NCI-H69 (cell line): ENCODE results near the gene WFDC5.
A peak's percentile ranks its signal among the peaks of the same experiment; 100 is the strongest.

Source experiments
- DNase-seq: peaks from one replicate; lab custom pipeline; 2025; lab: John Stamatoyannopoulos, UW

WFDC5 gene

DNA sequence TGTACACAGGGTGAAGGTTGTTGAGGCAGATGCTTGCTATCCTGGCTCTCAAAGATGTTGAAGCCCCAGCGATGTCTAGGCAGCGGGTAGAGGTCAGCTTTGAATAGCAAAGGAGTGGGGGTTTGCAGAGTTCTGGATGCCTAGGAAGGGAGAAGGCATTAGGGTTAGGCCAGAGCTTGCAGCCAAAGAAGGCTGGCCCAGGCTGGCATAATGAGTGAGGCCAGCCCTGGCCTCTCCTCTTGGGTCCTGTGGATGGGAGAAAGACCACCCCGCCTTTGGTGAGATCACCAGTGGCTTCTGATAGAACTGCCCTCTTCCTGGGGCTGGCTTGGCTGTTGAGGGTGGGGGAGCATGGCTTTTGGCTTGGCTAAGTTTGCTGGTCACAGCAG lies 406 bp upstream of the WFDC5 start:
- no peak for DNase-seq

DNA sequence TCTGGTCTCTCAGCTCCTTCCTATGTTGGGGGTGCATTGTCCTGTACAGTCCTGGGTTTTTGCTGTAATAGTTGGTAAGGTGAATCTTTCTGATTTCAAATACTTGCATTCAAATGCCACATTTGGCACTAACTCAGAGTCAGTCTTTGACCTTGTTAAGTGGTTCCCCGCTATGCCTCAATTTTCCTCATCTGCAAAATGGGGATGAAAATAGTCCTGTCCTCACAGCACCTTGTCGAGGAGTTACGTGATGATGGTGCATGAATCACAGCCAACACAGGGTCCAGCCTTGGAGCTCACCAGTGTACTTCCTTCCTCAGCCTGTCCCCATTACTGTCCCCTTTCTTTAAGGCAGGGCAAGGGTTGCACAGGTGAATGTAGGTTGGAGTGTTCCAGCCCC lies 1.1 kb downstream of the WFDC5 start:
- no peak for DNase-seq

DNA sequence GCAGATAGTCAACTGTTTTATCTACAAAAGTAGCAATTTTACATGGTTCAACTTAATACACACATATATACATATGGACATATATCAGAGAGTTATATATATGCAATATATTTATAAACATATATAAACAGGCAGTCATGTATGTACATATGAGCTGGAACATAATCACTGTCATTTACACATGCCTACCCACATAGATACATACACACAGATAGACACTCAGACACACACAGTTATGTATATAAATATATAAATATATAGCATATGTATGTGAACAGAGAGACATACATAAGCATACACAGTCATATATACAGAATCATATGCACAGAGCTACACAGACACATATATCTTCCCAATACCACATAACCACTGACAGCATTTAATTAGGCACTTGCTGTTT lies 2.2 kb downstream of the WFDC5 start:
- no peak for DNase-seq

DNA sequence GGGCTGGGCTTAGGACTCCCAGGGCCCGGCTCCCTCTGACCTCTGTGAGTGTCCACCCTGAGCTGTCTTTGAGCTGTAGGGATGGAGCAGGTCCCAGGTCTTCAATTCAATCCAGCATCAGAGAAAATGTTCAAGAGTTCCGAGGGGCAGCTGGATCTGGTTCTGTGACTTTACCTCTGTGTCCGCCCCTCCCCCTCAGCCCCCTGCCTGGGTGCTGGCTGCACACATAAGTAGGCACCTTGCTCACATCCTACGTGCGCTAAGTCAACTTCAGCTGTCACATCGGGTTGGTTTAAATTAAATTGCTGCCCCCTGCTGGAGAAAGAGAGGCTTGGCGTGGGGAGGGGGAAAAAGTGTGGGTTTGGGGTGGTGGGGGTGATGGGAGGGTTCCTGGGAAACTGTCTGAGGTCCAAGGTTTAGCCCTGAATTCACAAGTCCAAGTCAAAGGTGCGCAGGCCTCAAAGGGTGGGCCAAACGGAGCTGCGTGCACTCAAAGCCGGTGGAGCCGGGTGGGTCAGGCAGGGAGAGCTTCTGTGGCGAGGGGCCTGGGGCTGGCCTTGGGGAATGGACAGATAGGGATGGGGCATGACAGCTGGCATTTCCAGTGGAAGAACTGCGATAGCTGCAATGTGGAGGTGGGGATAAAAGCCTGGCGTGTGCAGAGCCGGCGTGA lies 3.0 kb downstream of the WFDC5 start:
- peak; percentile 30 for DNase-seq

DNA sequence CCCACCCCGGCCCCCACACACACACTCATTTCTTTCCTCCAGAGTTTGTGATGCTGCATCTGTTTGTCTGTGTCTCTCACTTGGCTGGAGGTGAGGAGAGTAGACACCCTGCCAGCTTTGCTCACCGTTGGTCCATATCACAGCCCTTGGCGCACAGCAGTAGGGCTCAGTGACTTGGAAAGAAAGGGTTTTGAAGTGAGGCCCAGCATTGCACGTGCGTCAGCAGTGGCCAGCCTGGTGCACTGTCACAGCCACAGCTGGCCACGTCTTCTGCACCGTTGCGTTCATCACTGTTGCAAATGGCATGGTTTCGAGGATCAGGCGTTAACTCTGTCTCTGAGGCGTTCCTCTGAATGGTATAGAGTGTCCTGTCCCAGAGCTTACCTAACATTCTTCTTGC lies 3.7 kb downstream of the WFDC5 start:
- DNase-seq = no peak

DNA sequence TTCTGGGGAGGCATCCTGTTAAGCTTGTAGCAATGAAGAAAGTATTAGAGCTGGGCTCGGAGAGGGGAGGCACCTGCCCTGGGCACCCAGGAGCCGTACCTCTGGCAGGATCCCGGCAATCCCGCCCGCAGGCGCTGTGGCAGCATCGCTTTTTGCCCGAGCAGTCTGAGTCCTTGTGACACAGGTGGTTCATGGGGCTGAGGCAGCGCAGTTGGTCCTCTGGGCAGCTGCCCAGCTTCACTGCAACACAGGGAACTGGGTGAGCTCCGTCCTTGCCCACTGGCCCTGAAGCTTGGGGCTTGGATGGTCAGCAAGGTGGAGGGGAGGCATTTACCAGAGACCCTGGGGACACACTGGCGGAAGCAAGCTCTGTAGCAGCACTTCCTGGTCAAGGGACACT lies 4.7 kb downstream of the WFDC5 start:
- DNase-seq = no peak

DNA sequence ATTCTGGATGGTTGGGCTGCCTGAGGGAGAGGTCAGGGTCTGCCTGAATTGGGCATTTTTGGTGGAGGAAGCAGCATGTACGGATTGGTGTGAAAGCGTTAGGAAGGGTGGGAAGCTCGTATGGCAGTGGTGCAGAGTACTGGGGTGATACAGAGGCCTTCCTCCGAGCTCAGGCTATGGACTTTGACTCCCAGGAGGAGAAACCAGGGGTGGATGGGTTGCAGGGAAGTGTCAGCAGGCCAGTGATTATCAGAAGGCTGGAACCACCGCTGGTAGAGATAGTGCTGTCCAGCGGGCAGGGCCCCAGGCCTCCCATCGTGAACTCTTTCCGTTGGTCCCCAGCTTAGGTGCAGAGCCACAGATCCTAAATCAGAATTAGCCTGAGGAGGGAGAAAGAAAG lies 5.3 kb downstream of the WFDC5 start:
- no peak for DNase-seq

DNA sequence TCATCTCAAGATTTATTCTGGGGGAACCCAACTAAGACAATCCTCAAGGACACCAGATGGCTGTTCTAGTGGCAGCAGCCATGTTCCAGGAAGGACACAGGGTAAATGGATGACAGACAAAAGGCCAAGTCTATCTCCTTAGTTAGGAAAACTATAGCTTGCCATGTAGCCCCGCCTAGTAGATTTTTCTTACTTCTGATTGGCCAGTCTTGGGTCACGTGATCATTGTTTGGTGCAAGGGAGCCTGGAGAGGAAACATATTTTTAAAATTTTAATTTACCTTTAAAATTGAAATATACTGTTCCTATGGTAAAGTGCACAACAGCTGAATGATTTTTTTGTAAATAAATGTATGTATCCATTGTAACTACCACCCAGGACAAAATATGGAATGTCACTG lies 9.7 kb downstream of the WFDC5 start:
- no peak for DNase-seq

DNA sequence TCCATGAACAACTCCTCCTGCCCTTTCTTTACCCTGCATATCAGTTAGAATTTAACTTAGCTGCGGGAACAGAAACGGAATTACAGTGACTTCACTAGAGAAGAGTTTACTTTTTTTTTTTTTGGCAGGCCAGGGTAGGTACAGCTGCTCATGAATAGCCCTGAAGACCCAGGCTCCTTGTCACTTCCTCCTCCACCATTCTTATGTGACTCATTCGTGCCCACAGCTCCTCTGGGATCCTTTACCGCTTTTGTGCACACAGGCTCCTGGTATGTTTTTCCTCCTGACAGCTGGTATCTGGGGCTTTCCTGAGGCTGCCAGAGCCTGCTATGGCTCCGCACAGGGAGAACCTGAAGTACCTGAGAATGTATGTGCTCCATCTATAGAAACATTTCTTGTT lies 10.2 kb downstream of the WFDC5 start:
- DNase-seq = no peak

DNA sequence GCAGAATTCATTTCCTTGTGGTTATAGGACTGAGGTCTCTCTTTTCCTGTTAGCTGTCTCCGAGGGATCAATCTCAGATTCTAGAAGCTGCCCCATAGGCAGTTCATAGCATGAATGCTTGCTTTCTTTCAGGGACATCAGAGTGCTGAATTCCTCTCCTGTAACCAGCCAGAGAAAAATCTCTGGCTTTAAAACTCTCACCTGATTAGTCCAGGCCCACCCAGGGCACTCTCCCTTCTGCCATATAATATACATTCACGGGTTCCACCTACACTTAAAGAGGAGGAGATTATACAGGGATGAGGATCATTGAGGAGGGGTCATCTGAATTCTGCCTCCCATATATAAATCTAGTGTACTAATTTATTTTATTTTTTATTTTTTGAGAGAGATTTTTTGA lies 11.9 kb downstream of the WFDC5 start:
- no peak for DNase-seq

DNA sequence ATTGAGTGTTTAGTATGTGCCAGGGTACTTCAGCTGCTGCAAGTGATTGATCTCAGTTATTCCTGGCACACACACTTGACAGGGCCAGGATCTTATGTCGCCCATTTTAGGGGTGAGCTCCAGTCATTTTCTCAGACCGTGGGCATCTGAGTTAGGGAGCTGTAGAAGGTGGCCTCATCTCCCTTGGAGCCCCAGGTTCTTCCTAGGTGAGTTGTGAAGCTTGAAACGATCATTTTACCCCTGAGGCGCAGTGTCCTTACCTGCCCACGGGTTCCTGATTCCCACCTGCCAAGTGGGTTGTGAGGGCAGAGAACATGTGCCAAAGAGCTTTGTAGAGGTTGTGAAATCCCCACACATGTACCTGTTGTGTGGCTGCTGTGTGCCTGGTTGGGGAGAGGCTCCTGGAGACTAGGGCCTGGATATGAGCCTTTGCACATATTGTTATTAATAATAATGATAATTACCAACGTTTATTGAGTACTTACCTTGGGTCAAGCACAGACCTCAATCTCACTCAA lies 13.6 kb downstream of the WFDC5 start:
- no peak for DNase-seq

DNA sequence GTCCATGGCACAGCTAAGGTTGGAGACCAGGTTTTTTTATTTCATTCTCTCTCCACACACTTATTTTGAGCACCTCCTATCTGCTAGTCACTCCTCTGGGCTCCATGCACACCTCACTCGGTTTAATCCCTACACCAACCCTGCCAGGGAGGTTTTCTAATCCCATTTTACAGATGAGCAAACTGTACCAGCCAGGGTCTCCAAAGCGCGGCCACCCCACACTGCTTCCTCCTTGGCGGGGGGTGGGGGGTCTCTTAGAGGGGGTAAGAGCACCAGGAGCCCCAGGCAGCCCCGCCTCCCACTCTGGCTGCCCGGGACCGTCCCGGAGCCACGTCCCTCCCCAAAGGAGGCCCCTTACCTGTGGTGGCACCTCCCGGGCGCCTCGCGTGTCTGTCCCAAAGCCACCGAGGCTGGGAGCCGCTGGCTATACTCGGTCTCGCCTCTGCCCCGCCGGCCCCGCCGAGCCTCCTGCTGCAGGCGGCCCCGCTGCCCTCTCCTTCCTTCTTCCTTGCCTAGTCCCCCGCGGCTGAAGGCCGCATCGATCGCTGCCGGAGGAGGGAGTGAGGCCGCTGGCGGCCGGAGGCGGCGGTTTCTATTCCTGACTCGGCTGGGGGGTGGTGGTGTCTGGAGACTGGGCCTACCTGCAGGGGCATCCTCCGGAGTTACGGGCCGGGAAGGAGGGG lies 14.3 kb downstream of the WFDC5 start, which contains the start of gene KCNS1:
Gene KCNS1 (minus strand): TSS at position 565 of the 683 bp plus-strand sequence. CDS start 1,891 bp downstream, outside the sequence.
- DNase-seq = peak; percentile 59

DNA sequence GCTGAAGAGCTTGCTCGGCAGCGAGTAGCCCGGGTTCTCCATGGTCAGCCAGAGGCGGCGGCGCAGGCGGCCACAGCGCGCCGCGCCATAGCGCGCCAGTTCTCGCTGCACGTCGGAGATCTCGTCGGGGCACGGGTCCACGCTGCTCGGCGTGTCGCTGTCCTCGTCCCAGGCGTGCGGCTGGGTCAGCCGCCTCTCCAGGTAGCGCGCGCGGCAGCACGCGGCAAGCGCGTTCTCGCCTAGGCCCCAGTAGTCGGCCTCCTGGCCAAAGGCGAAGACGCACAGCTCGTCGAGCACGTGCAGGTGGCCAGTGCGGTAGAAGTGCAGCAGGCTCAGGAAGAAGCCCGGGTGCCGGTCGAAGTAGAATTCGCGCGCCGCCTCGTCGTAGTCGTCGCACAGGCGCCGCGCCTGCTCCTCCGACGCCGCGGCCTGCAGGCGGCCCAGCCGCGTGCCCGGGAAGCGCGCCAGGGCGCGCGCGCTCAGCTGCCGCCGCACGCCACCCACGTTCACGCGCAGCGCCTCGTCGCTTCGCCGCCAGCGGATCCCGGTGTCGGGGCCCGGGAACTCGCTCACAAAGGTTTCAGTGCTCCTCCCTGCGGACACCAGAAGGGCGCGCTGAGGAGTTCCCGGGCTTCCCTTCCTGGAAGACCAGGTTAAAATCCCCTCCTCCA lies 16.7 kb downstream of the WFDC5 start:
- DNase-seq = no peak

DNA sequence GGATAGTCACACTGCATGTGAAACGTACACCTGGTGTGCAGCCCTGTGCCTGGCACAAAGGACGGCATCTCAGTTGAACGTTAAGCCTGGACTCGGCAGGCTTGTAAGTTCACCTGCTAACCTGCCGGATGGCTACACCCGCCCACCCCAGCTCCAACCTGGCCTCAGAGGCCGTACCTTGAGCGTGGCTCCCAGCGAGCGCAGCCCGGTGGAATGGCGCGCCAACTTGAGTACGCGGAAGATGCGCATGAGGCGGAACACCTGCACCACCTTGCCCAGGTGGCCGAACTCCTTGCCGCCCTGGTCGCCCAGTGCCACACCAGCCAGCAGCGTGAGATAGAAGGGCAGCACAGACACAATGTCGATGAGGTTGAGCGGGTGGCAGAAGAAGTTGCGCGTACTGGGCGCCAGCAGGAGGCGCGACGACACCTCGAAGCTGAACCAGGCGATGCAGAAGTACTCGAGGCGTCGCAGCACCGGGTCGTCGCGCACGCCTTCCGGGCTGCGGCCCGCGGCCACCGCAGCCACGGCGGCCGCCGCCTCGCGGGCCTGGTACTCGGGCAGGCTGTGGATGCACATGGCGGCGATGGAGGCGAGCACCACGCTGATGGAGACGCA lies 17.4 kb downstream of the WFDC5 start:
- DNase-seq = no peak

DNA sequence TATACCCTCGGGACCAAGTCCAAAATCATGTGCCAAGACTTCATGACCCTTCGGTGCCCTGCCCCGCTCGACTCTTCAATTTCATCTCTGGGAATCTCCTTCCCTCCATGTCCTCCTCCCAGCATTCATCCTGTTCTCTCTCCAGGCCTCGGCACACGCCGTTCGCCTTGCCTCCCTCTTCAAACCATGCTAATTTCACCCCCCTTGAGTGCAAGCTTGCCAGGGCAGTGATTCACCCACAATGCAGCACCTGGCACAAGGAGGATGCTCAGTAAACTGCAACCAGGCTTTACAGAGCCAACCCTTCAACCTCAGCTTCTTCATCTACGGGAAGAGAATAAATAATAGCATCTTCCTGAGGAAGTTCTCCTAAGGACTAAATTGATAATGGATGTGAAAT lies 18.2 kb downstream of the WFDC5 start:
- no peak for DNase-seq

DNA sequence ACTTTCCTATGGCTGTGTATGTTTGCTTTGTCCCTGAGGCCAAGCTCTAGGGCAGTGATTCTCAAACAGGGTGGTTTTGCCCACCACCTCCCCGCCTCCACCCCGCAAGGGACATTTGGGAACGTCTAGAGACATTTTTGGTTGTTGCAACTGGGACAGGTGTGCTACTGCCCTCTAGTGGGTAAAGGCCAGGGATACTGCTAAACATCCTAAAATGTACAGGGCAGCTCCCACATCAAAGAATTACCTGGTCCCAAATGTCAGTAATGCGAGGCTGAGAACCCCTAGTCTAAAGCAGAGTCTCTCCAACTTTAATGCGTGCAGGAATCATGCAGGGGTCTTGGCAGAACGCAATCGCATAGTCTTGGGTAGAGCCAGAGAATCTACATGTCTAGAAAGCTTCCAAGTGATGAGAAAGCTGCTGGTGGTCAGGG lies 19.2 kb downstream of the WFDC5 start:
- DNase-seq = peak; percentile 43

DNA sequence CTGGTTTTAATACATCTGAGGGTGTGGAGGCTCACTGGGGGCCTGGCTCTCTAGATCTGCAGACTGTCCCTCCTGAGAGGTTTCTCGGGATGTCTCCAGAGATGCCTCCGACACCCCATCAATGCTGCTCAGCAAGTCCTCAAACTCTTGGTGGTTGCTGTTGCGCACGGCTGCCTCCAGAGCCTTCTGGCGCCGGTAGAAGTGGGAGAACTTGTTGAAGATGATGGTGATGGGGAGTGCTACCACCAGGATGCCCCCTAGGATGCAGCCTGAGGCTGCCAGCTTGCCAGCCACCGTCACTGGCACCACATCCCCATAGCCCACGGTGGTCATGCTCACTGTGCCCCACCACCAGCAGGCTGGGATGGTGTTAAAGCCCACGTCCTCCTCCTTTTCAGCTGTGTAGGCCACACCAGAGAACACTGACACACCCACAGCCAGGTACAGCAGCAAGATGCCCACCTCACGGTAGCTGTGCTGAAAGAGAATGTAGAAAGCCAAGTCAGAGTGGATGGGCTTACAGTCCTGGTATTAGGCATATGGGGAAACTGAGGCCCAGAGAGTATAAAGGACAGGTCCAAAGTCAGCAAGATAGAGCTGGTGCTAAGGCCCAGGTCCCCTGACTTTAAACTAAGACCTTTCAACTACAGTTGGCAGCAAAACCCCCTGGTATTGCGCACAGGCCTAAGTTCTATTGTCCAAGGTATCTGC lies 20.0 kb downstream of the WFDC5 start:
- no peak for DNase-seq

DNA sequence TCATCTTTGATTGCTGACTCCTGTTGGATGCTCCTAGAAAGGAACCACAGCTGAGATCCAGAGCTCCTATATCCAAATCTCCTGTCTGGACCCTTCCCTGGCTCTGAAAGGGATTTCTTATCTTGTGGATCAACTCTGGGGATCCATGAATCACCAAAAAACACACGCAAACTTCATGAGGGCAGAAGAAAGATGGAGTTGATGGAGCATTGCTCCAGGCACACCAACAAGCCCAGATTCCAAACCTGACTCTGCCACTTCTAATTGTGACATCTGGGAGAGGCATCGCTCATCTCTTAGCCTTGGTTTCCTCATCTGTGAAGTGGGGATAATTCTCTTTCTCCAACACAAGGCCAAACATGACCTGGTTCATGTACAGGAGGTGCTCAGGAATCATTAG lies 20.8 kb downstream of the WFDC5 start:
- no peak for DNase-seq

DNA sequence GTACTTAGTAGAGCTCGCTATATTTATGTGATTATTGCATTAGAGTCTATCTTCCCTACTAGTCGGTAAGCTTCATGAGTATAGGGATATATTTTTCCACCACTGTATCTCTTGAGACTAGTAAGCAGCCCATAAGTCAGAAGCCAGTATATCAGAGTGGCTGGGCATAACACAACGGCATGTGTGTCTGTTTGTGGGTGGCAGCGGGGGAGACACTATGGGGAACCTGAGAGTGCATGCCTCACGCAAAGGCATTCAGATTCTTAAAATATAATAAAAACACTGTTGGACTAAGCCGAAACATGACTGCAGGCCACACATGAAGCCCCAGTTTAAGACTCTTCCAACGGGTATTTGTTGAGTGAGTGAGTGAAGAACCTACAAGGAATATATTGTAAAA lies 22.1 kb downstream of the WFDC5 start:
- no peak for DNase-seq

DNA sequence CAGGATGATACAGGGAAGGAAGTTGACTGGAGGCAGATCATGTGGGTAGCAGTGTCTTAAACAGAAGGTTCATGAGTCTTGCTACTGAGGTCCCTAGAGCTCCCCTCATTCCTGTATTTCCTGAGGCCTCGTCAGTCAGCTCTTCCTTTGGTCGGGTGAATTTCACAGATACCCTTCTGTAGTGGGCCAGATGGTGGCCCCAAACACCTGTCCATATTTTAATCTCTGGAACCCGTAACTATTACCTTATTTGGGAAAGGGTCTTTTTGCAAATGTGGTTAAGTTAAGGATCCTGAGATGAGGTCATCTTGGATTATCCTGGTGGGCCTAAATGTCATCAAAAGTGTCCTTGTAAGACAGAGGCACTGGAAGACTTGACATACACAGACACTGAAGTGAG lies 23.6 kb downstream of the WFDC5 start:
- no peak for DNase-seq

DNA sequence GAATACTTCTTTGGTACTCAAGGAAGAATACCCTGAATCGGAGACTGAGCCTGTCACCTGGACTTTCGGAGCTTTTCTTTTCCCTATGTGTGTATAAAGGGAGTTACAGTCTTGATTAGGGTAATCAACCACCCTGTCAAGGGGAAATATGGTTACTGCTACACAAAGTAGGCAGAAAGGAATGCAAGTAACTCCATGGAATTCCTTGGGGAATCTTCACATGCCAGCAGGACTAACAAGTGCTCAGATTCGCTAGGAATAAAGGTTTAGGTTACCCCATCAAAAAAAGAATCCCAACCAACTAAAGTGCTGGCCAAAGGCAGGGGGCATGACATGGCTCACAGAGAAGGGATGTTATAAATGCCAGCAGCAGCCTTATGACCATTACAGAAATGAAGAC lies 24.5 kb downstream of the WFDC5 start:
- DNase-seq = no peak

DNA sequence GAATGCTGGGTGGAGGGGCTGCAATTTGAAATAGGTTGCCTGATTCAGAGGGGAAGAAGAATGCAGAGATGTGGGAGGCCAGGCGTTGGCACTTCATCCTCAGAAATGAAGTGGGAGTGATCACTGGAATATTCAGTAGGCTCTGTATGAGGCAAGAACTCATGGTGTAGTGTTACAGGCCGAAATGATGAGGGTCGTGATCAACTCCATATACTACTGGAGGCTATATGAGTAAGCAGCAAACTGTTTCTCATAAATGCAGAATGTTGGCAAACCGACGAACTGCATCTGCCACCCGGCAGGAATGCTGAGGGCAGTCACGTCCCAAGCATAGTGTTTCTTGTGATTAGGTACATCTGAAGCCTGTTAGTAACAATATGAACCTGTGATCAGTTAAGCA lies 26.7 kb downstream of the WFDC5 start:
- no peak for DNase-seq
